Smooth muscle cell (in vitro differentiated cells): Measurements from ENCODE around the gene MPV17L. TPM values are rescaled to one million over a fixed set of nuclear protein-coding genes. Genes with fewer than 3 reads are reported as not detected.
"Not testable (repeated sequence)": the region's sequence is repeated elsewhere in the genome, so short reads cannot be mapped to it uniquely, and the experiment has no call there.

Experiments used
- DNase-seq: peaks from one replicate; lab custom pipeline; 2025; ENCODE audit not compliant: unreplicated experiment; lab: John Stamatoyannopoulos, UW
- H2AFZ ChIP-seq: fragments of 200-600 bp; sonication (generic); 2 replicates; pipeline ENCODE4 v1.6.0; 2016; ENCODE audit warnings: antibody characterized with exemption, low read depth, mild to moderate bottlenecking
- H3F3A ChIP-seq: fragments of 200-600 bp; sonication (generic); 2 replicates; pipeline ENCODE4 v1.6.0; 2017; ENCODE audit warnings: antibody characterized with exemption, low read depth
- H3K27ac ChIP-seq: fragments of 200-600 bp; sonication (generic); 2 replicates; pipeline ENCODE4 v1.5.1; 2016; ENCODE audit warnings: low read depth, mild to moderate bottlenecking
- H3K27me3 ChIP-seq: fragments of 200-600 bp; sonication (generic); 2 replicates; pipeline ENCODE4 v1.6.1; 2016; ENCODE audit warnings: low read depth, mild to moderate bottlenecking
- H3K36me3 ChIP-seq: fragments of 200-600 bp; sonication (generic); 2 replicates; pipeline ENCODE4 v1.5.1; 2016; ENCODE audit warnings: low read depth
- H3K4me1 ChIP-seq: fragments of 200-600 bp; sonication (generic); 2 replicates; pipeline ENCODE4 v1.5.1; 2016; ENCODE audit warnings: low read depth
- H3K4me2 ChIP-seq: fragments of 200-600 bp; sonication (generic); 2 replicates; pipeline ENCODE4 v1.6.0; 2016; ENCODE audit warnings: mild to moderate bottlenecking
- H3K4me3 ChIP-seq: fragments of 200-600 bp; sonication (generic); 2 replicates; pipeline ENCODE4 v1.5.1; 2016; ENCODE audit warnings: mild to moderate bottlenecking
- H3K79me2 ChIP-seq: fragments of 200-600 bp; sonication (generic); 2 replicates; pipeline ENCODE4 v1.6.0; 2016; ENCODE audit warnings: low read depth, mild to moderate bottlenecking
- H3K9ac ChIP-seq: fragments of 200-600 bp; sonication (generic); 2 replicates; pipeline ENCODE4 v1.6.0; 2016; ENCODE audit warnings: low read depth
- H3K9me3 ChIP-seq: fragments of 200-600 bp; sonication (generic); replicated peaks from 2 replicates; pipeline ENCODE4 v1.5.1; 2016; ENCODE audit warnings: low read depth
- H4K20me1 ChIP-seq: fragments of 200-600 bp; sonication (generic); 2 replicates; pipeline ENCODE4 v1.6.0; 2016; ENCODE audit warnings: low read depth
- WGBS: methylation state at CpG from one replicate; pipeline ENCODE4 v1.1.7; 2016; ENCODE audit warnings: low lambda C conversion rate; 5-methylcytosine and 5-hydroxymethylcytosine counted together
- polyA plus RNA-seq: library from polyadenylated mRNA; unstranded; fragments of >200 nt; fragmentation: Nextera tagmentation; extraction: Ambion mirVana; gene quantifications from 2 replicates; pipeline ENCODE4 v1.2.1, GENCODE V29; 2016
- total RNA-seq: library from RNA; depleted of rRNA; stranded (reverse); fragments of >200 nt; gene quantifications from 2 replicates; pipeline ENCODE4 v1.2.3, GENCODE V29; 2014

The MPV17L gene
- not detected in 2 replicates for total RNA-seq
- not detected in 2 replicates for polyA plus RNA-seq

DNA sequence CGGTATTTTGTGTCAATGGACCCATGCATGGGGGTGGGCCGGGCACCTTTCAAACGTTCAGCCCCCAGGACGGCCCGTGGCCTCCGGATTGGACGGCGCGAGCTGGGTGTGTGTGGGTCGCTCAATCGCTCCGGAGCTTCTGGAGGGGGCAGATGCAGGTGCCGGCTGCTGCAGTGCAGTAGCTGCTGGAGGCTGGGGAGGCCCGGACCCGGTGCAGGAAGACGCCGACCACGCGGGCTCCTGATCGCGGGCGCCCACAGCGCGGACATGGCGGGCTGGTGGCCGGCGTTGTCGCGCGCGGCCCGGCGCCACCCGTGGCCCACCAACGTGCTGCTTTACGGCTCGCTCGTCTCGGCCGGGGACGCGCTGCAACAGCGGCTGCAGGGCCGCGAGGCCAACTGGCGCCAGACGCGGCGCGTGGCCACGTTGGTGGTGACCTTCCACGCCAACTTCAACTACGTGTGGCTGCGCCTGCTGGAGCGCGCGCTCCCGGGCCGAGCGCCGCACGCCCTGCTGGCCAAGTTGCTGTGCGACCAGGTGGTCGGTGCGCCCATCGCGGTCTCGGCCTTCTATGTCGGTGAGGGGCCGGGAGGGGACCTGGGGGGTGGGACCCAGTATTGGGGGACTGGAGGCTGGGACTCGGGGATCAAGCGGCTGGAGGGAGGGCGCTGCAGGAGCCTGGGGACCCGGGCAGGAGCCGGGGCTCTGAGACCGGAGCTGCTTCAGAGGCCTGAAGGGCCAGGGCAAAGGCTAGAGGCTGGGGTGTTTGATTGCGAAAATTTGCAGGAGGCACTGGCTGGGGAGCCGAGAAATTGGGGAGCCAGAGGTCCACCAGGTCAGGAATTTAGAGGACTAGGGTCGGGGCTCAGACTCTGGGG is at the start of gene MPV17L:
Gene MPV17L, plus strand, starts transcription at position 124 of the 878 bp plus-strand sequence. Its CDS starts 144 bp downstream, at position 268.
- not testable (repeated sequence) for H3F3A ChIP-seq, DNase-seq, H3K27ac ChIP-seq, H3K9me3 ChIP-seq, H2AFZ ChIP-seq, H3K79me2 ChIP-seq, H3K27me3 ChIP-seq, H3K36me3 ChIP-seq, H3K4me1 ChIP-seq, H4K20me1 ChIP-seq, H3K9ac ChIP-seq
- Histone ChIP-seq H3K4me3 (peak within 1 kb of the TSS; percentile 42), H3K4me2 (peak within 1 kb of the TSS; percentile 73)
- 32% methylated on average over 50 of the region's 79 CpGs for WGBS

DNA sequence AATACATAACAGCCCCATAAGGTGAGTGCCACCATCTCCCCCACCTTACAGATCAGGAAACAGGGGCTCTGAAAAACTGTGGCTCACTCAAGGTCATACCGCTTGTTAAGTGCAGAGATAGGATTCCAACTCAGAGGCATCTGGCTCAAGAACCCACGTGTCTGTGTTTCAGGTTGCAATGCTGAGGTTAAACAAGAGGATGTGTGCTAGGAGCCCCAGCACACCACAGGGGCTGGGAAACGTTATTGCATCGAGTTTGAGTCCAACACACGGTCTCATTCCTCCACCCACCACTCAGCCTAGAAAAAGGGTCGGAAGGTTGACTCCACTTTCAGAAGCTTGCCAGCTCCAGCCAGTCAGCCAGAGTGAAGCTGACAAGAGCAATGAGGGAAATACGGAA is 46.8 kb upstream of the MPV17L start:
- 100% methylated on average over 1 of the region's 7 CpGs for WGBS
- H3K4me3 ChIP-seq, DNase-seq, H3K4me1 ChIP-seq, H3K9me3 ChIP-seq, H3K9ac ChIP-seq, H3K27ac ChIP-seq, H3K4me2 ChIP-seq, H3K36me3 ChIP-seq, H3F3A ChIP-seq, H3K27me3 ChIP-seq, H3K79me2 ChIP-seq, H2AFZ ChIP-seq, H4K20me1 ChIP-seq: not testable (repeated sequence)

DNA sequence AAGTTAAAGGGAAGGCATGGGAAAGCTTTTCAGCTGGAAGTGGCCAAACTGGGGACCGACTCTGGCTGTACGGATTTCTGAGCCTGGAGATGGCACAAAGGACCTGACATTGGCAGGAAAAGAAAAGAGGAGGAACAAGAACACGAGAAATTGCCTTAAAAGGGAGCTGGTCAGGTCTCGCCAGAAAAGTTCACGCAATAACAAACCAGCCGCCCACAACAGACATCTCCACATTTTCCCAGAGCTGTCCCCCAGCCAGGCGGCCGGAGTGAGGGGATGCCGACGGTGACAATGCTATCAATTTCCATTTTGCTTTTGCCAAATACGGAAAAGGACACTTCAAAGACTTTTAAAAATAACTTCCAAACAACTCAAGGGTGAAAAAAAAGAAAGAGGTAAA is 44.3 kb upstream of the MPV17L start:
- no CpG with 5 or more reads among the region's 11 CpGs for WGBS
- not testable (repeated sequence) for H4K20me1 ChIP-seq, H3K9me3 ChIP-seq, H2AFZ ChIP-seq, H3K27ac ChIP-seq, H3K9ac ChIP-seq, H3K4me2 ChIP-seq, H3K4me1 ChIP-seq, H3F3A ChIP-seq, H3K36me3 ChIP-seq, H3K79me2 ChIP-seq, DNase-seq, H3K4me3 ChIP-seq, H3K27me3 ChIP-seq

DNA sequence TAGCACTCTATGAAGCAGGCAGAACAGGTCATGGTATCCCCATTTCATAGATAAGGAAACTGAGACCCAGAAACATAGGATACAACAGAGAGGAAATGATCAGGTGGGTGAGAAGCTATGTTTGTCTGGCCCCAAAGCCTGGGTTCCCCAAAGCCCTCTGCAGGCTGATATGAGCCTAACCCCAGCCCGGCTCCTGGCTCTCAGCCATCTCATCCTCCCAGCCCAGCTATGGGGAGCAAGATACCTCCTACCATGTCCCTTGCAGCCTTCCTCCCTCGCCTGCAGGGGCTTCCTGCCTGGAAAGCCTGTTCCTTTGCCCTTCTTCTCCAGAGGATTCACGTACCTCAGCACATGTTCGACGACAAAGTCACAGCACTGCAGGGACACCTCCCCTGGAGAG is 43.8 kb upstream of the MPV17L start:
- not testable (repeated sequence) for H3F3A ChIP-seq, H3K4me2 ChIP-seq, DNase-seq, H3K9ac ChIP-seq, H3K27me3 ChIP-seq, H3K4me3 ChIP-seq, H2AFZ ChIP-seq, H3K4me1 ChIP-seq, H3K36me3 ChIP-seq, H4K20me1 ChIP-seq, H3K79me2 ChIP-seq, H3K27ac ChIP-seq, H3K9me3 ChIP-seq
- WGBS = no CpG with 5 or more reads among the region's 5 CpGs

DNA sequence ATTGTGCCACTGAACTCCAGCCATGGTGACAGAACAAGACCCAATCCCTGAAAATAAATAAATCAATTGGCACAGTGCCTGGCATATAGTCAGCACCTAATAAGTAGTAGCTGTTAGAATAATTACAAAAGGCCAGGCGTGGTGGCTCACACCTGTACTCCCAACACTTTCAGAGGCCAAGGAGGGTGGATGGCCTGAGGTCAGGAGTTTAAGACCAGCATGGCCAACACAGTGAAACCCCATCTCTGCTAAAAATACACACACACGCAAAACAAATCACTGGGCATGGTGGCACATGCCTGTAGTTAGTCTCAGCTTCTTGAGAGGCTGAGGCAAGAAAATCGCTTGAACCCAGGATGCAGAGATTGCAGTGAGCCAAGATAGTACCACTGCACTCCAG is 42.7 kb upstream of the MPV17L start:
- 68% methylated on average over 2 of the region's 3 CpGs for WGBS
- not testable (repeated sequence) for DNase-seq, H3K27ac ChIP-seq, H3K36me3 ChIP-seq, H4K20me1 ChIP-seq, H3K4me3 ChIP-seq, H3K9me3 ChIP-seq, H3F3A ChIP-seq, H3K9ac ChIP-seq, H3K4me2 ChIP-seq, H3K4me1 ChIP-seq, H3K79me2 ChIP-seq, H2AFZ ChIP-seq, H3K27me3 ChIP-seq

DNA sequence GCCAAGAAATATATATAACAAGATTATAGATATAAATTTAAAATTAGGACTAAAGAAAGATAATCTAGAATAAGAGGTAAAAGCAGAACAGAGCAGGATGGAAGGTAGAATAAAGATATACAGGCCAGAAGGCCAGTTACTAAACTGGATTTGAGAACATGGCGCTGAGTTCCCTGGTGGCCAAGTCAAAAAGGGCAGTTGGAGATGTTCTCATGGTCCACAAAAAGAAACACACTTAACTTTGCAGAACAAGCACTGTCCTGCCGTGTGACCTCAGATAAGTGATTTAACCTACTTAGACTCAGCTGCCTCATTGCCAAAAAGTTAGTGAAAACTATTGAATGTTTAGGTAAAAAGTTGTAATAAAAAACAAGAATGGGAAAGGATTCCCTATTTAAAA is 40.7 kb upstream of the MPV17L start:
- H3K4me3 ChIP-seq = not testable (repeated sequence)

DNA sequence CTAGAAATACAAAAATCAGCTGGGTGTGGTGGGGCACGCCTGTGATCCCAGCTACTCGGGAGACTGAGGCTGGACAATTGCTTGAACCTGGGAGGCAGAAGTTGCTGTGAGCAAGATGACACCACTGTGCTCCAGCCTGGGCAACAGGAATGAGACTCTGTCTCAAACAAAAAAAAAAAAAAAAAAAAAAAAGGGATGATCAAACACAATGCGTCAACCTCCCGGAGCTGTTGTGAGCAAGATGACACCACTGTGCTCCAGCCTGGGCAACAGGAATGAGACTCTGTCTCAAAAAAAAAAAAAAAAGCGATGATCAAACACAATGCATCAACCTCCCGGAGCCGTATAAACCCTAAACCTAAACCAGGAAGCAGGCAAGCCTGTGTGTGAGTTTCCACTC is 38.1 kb upstream of the MPV17L start:
- not testable (repeated sequence) for H3F3A ChIP-seq, H2AFZ ChIP-seq, H3K4me2 ChIP-seq, H3K4me1 ChIP-seq, H3K27ac ChIP-seq, H3K9me3 ChIP-seq, H3K27me3 ChIP-seq, DNase-seq, H3K9ac ChIP-seq, H3K36me3 ChIP-seq, H3K79me2 ChIP-seq, H4K20me1 ChIP-seq, H3K4me3 ChIP-seq
- 95% methylated on average over 3 of the region's 7 CpGs for WGBS

More for the DNA sequence above, 40.7 kb upstream of the MPV17L start:
- H3K9me3 ChIP-seq, H2AFZ ChIP-seq, H3K4me1 ChIP-seq, H3K27me3 ChIP-seq, H3F3A ChIP-seq, H3K4me2 ChIP-seq, DNase-seq, H4K20me1 ChIP-seq, H3K9ac ChIP-seq, H3K36me3 ChIP-seq, H3K27ac ChIP-seq, H3K79me2 ChIP-seq: not testable (repeated sequence)
- no CpG with 5 or more reads among the region's 2 CpGs for WGBS

DNA sequence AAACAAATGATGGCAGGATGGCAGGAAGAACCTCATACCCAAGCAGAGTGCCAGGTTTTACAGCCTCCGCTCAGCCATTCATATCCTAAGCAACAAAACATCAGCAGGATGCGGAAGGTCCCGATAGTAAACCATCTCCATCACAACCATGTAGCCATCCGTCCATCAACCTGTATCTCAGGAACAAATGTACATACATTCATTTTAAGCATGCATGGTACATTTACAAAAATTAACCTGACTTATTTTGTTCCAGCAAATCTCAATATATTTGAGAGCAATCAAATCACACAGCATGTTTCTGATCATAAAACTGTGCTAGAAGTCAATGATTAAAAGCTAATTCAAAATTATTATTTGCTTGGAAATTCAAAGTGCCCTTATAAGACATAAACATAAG is 17.4 kb upstream of the MPV17L start, which contains the start of gene NPIPA5:
Gene NPIPA5, minus strand, starts transcription at position 101 of the 400 bp plus-strand sequence. Its CDS starts 0 bp downstream, at position 101.
- no CpG with 5 or more reads among the region's 4 CpGs for WGBS
- not testable (repeated sequence) for H2AFZ ChIP-seq, H3K4me3 ChIP-seq, H4K20me1 ChIP-seq, H3K27me3 ChIP-seq, H3K9ac ChIP-seq, DNase-seq, H3K79me2 ChIP-seq, H3K4me2 ChIP-seq, H3K36me3 ChIP-seq, H3K4me1 ChIP-seq, H3F3A ChIP-seq, H3K9me3 ChIP-seq, H3K27ac ChIP-seq
